HG03469 (cell line): ENCODE results near the gene FOXE3.
"Not testable (repeated sequence)": the region's sequence is repeated elsewhere in the genome, so short reads cannot be mapped to it uniquely, and the experiment has no call there.

Experiments
- ATAC-seq: cut with Tn5 transposase; IDR thresholded peaks from one replicate; pipeline ENCODE4 v1.9.1; 2021; ENCODE audit warnings: mild to moderate bottlenecking, moderate library complexity, moderate number of reproducible peaks; ENCODE audit not compliant: unreplicated experiment

The FOXE3 gene

GRCh38 chr1:47445823-47446550 is 29.9 kb downstream of the FOXE3 start:
- no peak for ATAC-seq

- no peak for ATAC-seq
Measured at GRCh38 chr1:47448462-47449222, 32.6 kb downstream of the FOXE3 start.

GRCh38 chr1:47449822-47450552 is 33.9 kb downstream of the FOXE3 start:
- no peak for ATAC-seq

GRCh38 chr1:47450606-47451005 is 34.5 kb downstream of the FOXE3 start:
- ATAC-seq, result no peak

- ATAC-seq, result no peak
Measured at GRCh38 chr1:47452426-47452825, 36.3 kb downstream of the FOXE3 start.

- not testable (repeated sequence) for ATAC-seq
Measured at GRCh38 chr1:47453910-47454309, 37.8 kb downstream of the FOXE3 start.

GRCh38 chr1:47456250-47456649 is 40.2 kb downstream of the FOXE3 start:
- no peak for ATAC-seq

GRCh38 chr1:47457547-47457946 is 41.5 kb downstream of the FOXE3 start:
- not testable (repeated sequence) for ATAC-seq

- ATAC-seq, result no peak
Measured at GRCh38 chr1:47459253-47459788, 43.2 kb downstream of the FOXE3 start.

GRCh38 chr1:47460040-47460439 is 44.0 kb downstream of the FOXE3 start:
- no peak for ATAC-seq

- ATAC-seq, result no peak
Measured at GRCh38 chr1:47460456-47460855, 44.4 kb downstream of the FOXE3 start.

- ATAC-seq, result no peak
Measured at GRCh38 chr1:47465605-47466004, 49.5 kb downstream of the FOXE3 start.
